HepG2 (cell line): ENCODE measurements around the gene ABHD17A. TPM values are rescaled to one million over a fixed set of nuclear protein-coding genes. Genes with fewer than 3 reads are reported as not detected.

Source experiments
- ATAC-seq: fragments of 200-7000 bp; cut with Tn5 transposase; 3 replicates; pipeline ENCODE4 v1.9.1; 2020; ENCODE audit warnings: mild to moderate bottlenecking, moderate library complexity
- BruUV-seq: library from RNA; stranded (reverse); fragments of 400-500 nt; replicated peaks from 2 replicates; lab custom pipeline; 2021; lab: Mats Ljungman, UMichigan
- CTCF ChIA-PET: fragments of 300-600 bp; formaldehyde crosslinking; extraction: SDS; loops from one replicate; lab custom pipeline; 2021; ENCODE audit warnings: low total read pairs, inconsistent platforms, low intra/inter-chr PET ratio; lab: Yijun Ruan, JAX
- POLR2A ChIA-PET: fragments of 350-600 bp; sonication (Branson Sonifier 250); formaldehyde crosslinking; loops from one replicate; lab custom pipeline; 2020; ENCODE audit warnings: antibody characterized with exemption, inconsistent platforms; lab: Yijun Ruan, JAX
- DNase-seq: peaks from one replicate; pipeline ENCODE4 v3.0.0-alpha.2; 2015; ENCODE audit warnings: low spot score
- FAIRE-seq: peaks from 3 replicates; lab custom pipeline; 2011; peaks lifted over from hg19 to GRCh38; lab: Jason Lieb, UNC
- H2AFZ ChIP-seq: one replicate; pipeline ENCODE4 v1.6.1; 2011; ENCODE audit warnings: low read length, inconsistent platforms
- H3K27ac ChIP-seq: fragments of 300-600 bp; 3 replicates; pipeline ENCODE4 v1.8.0; 2011; ENCODE audit warnings: mixed run types, mild to moderate bottlenecking, mixed read lengths, low read length, inconsistent platforms; ENCODE audit not compliant: insufficient read depth; ENCODE audit errors: extremely low read length
- H3K27me3 ChIP-seq, 2 experiments: fragments of 200-600 bp in 1 of 2; 2 replicates in 1 of 2; 3 replicates in 1 of 2; pipeline versions ENCODE4 v1.6.0 to v1.8.0; 2011; ENCODE audit warnings: low read length in 2 of 2, mild to moderate bottlenecking in 2 of 2, moderate library complexity in 2 of 2, inconsistent platforms in 1 of 2; ENCODE audit not compliant: insufficient read depth in 2 of 2, control insufficient read depth in 1 of 2
- H3K36me3 ChIP-seq, 2 experiments: fragments of 200-600 bp in 1 of 2; replicated peaks in 1 of 2; 2 replicates in 1 of 2; 3 replicates in 1 of 2; pipeline versions ENCODE4 v1.5.1 to v1.8.0; 2011; ENCODE audit warnings: low read length in 2 of 2, inconsistent platforms in 1 of 2; ENCODE audit not compliant: insufficient read depth in 2 of 2, control insufficient read depth in 1 of 2
- H3K4me1 ChIP-seq: 2 replicates; pipeline ENCODE4 v1.5.1; 2012; ENCODE audit warnings: low read length, inconsistent platforms; ENCODE audit not compliant: insufficient read depth
- H3K4me2 ChIP-seq: 2 replicates; pipeline ENCODE4 v1.6.0; 2011; ENCODE audit warnings: low read depth, low read length, inconsistent platforms
- H3K4me3 ChIP-seq, 3 experiments: fragments of 200-600 bp in 1 of 3; sonication (generic), shearing (Covaris generic) in 1 of 3; replicated peaks in 1 of 3; 2 replicates each; pipeline ENCODE4 v1.5.1; 2011 to 2016; ENCODE audit warnings: low read length in 3 of 3, inconsistent platforms in 2 of 3, low read depth in 2 of 3, mild to moderate bottlenecking in 2 of 3, control low read depth in 1 of 3, mixed read lengths in 1 of 3; ENCODE audit not compliant: insufficient read depth in 1 of 3
- H3K79me2 ChIP-seq: one replicate; pipeline ENCODE4 v1.6.1; 2011; ENCODE audit warnings: low read length, inconsistent platforms; ENCODE audit not compliant: insufficient read depth
- H3K9ac ChIP-seq: 2 replicates; pipeline ENCODE4 v1.6.0; 2011; ENCODE audit warnings: mild to moderate bottlenecking, low read depth, low read length, inconsistent platforms; ENCODE audit not compliant: insufficient read depth
- H3K9me3 ChIP-seq: 2 replicates; pipeline ENCODE4 v1.5.1; 2012; ENCODE audit warnings: mild to moderate bottlenecking, low read length
- H4K20me1 ChIP-seq: 2 replicates; pipeline ENCODE4 v1.6.0; 2011; ENCODE audit warnings: inconsistent platforms, mild to moderate bottlenecking, low read length, moderate library complexity; ENCODE audit not compliant: insufficient read depth
- HNF1B ChIP-seq: sonication (generic); formaldehyde crosslinking; IDR thresholded peaks from 2 replicates; pipeline ENCODE4 v1.5.1; 2020; ENCODE audit warnings: mild to moderate bottlenecking, moderate library complexity, missing genetic modification reagents
- PATZ1 ChIP-seq: sonication (generic); formaldehyde crosslinking; IDR thresholded peaks from 2 replicates; pipeline ENCODE4 v1.4.0; 2020; ENCODE audit warnings: missing genetic modification reagents
- SRY ChIP-seq: sonication (generic); formaldehyde crosslinking; IDR thresholded peaks from 2 replicates; pipeline ENCODE4 v1.8.0; 2022; ENCODE audit warnings: mild to moderate bottlenecking, missing genetic modification reagents
- TERF1 ChIP-seq: sonication (generic); formaldehyde crosslinking; IDR thresholded peaks from 2 replicates; pipeline ENCODE4 v1.8.0; 2022; ENCODE audit warnings: mild to moderate bottlenecking, missing genetic modification reagents, moderate library complexity
- ZBTB20 ChIP-seq: sonication (generic); formaldehyde crosslinking; IDR thresholded peaks from 2 replicates; pipeline ENCODE4 v1.8.1; 2023; ENCODE audit warnings: missing genetic modification reagents, low read depth, mild to moderate bottlenecking, borderline replicate concordance
- ZBTB7B ChIP-seq: sonication (generic); formaldehyde crosslinking; IDR thresholded peaks from 2 replicates; pipeline ENCODE4 v1.4.0; 2020; ENCODE audit warnings: missing genetic modification reagents
- ZC3H13 ChIP-seq: sonication (generic); formaldehyde crosslinking; IDR thresholded peaks from 2 replicates; pipeline ENCODE4 v1.8.1; 2023; ENCODE audit warnings: mild to moderate bottlenecking, missing genetic modification reagents, moderate library complexity
- ZNF501 ChIP-seq: sonication (generic); formaldehyde crosslinking; IDR thresholded peaks from 2 replicates; pipeline ENCODE4 v1.5.1; 2020; ENCODE audit warnings: mild to moderate bottlenecking, moderate library complexity, missing genetic modification reagents
- ZNF782 ChIP-seq: sonication (generic); formaldehyde crosslinking; IDR thresholded peaks from 2 replicates; pipeline ENCODE4 v1.4.0; 2020; ENCODE audit warnings: missing genetic modification reagents, mild to moderate bottlenecking, borderline replicate concordance
- WGBS: methylation state at CpG from one replicate; pipeline ENCODE4 v1.1.6; 2017; ENCODE audit warnings: low lambda C conversion rate; 5-methylcytosine and 5-hydroxymethylcytosine counted together
- in situ Hi-C: cut with HindIII; loops from 2 replicates; pipeline ENCODE4 v1.10.0; 2017; ENCODE audit warnings: low pct_unique_long_range_greater_than_20kb; ENCODE audit not compliant: extremely low pct_ligation_motif_present
- intact Hi-C: fragments of 100-400 bp; cut with micrococcal nuclease; formaldehyde crosslinking; loops from one replicate; pipeline ENCODE4 v1.10.0; 2022; ENCODE audit not compliant: unreplicated experiment
- polyA plus RNA-seq, 8 experiments: library from polyadenylated mRNA; depleted of rRNA in 3 of 8; stranded (reverse) in 7 of 8; unstranded in 1 of 8; fragments of >200 nt; fragmentation: Illumina TruSeq in 4 of 8; extraction: Trizol in 4 of 8; gene quantifications; 2 replicates each; pipeline versions ENCODE4 v1.2.1 to v1.2.3, GENCODE V29; 2011 to 2016; ENCODE audit warnings: low read depth in 4 of 8, missing spikeins in 1 of 8, mixed read lengths in 1 of 8; ENCODE audit not compliant: insufficient read depth in 1 of 8
- total RNA-seq, 5 experiments: library from RNA; depleted of rRNA; stranded (reverse); fragments of >200 nt; fragmentation: Illumina TruSeq; extraction: Trizol; gene quantifications; 2 replicates each; pipeline ENCODE4 v1.2.3, GENCODE V29; 2016; ENCODE audit warnings: low read depth in 1 of 5
- TF ChIP-seq, protein P1 (sequence below), 2 experiments: fragments of 450-650 bp in 1 of 2; sonication (generic) in 1 of 2; formaldehyde crosslinking; IDR thresholded peaks; 2 replicates each; pipeline versions ENCODE4 v1.5.0 to v1.8.0; 2020 to 2022; ENCODE audit warnings: mild to moderate bottlenecking in 1 of 2, missing genetic modification reagents in 1 of 2

The ABHD17A gene
- total and polyA plus RNA-seq, 2 of the 13 experiments (the other 11 are each of a cell fraction or from before 2014, with no cell fraction given): 27.7 to 40.8 TPM

DNA sequence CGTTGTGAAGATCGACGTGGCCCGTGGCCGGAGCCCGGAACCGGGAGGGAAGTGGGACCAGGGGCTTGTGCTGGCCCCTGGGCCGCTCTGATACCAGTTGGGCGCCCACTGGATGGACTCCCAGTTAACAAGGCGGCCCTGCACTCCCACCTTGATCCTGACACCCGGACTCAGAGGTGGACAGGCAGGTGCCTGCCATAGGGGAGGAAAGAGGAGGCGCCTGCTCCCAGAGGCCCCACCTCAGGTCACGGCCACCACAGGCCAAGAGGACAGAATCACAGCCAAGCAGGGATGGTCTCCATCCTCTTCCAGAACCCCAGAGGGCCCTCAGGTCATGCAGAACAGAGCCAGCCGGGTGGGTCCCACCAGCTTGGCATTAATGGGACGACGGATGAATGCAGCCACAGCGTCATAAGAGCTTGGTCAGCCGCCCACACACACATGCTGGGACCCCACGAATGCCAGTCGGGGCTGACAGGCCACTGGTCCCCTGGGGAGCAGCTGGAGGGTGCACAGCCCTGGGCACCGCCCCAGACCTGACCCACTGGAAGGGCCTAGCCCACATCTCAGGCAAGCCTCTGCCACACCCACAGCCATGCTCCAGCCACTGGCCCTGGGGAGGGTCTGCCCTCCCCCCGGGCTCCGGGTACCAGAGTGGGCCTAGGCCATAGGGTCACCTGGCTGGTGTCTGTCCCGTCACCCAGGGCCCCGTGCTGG lies 12.3 kb downstream of the ABHD17A start (continued):
- TF ChIP-seq SRY (CRISPR knock-in tag): no peak

- DNase-seq (no peak), ATAC-seq (peak; percentile 2; the same call in 2 of the 3 replicates), FAIRE-seq (no peak)
- H4K20me1 ChIP-seq: peaks cover 6% of the 10 kb centered on the region; the same call in 1 of the 2 replicates
- WGBS: 79% methylated on average over 2 of the region's 13 CpGs
- H3K36me3 ChIP-seq: peaks cover 0 to 2% of the 10 kb centered on the region in 2 experiments; a peak in 2 of 5 replicates
- peak overlapping the region; percentile 78 for H3K4me2 ChIP-seq
- in situ Hi-C loops: no loop called here
- peaks cover 83% of the 10 kb centered on the region for H3K4me1 ChIP-seq
- H3K9me3 ChIP-seq: no peaks in the 10 kb centered on the region
- no peaks in the 10 kb centered on the region for H3K27me3 ChIP-seq
- no TSS peak for BruUV-seq
- intact Hi-C loops: no loop called here
- H3K79me2 ChIP-seq: peaks cover 32% of the 10 kb centered on the region
- H2AFZ ChIP-seq: no peak overlapping the region
- H3K27ac ChIP-seq: peak overlapping the region; percentile 83
- peak overlapping the region in 1 of 3 experiments; percentile 19; a peak in 2 of 6 replicates for H3K4me3 ChIP-seq
- ChIA-PET CTCF (no interaction called here), POLR2A (interaction anchor here (0.7 to 1.4 kb wide), 2 partner anchors 26 to 31 kb away, joined by 4 to 6 read pairs; no protein-coding TSS in a partner anchor)
- peak; percentile 12; the same call in 1 of the 2 replicates for TF ChIP-seq PATZ1 (CRISPR knock-in tag)
- no peak for TF ChIP-seq ZNF782
- peak; percentile 7; the same call in 1 of the 2 replicates for TF ChIP-seq ZNF501 (CRISPR knock-in tag)
- no peak for TF ChIP-seq ZBTB20 (CRISPR knock-in tag)
- TF ChIP-seq ZBTB7B (CRISPR knock-in tag): peak; percentile 10; the same call in 1 of the 2 replicates
- TF ChIP-seq, protein P1, sequence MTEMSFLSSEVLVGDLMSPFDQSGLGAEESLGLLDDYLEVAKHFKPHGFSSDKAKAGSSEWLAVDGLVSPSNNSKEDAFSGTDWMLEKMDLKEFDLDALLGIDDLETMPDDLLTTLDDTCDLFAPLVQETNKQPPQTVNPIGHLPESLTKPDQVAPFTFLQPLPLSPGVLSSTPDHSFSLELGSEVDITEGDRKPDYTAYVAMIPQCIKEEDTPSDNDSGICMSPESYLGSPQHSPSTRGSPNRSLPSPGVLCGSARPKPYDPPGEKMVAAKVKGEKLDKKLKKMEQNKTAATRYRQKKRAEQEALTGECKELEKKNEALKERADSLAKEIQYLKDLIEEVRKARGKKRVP (CRISPR knock-in tag; IDR thresholded peaks at IDR 0.05): 0 out of 4 replicates have a peak, but pooled peaks of 1 of the 2 experiments have one; percentile 8
- TF ChIP-seq HNF1B (CRISPR knock-in tag): 0 out of 2 replicates have a peak, but pooled peaks have one; percentile 13
- TF ChIP-seq ZC3H13: peak; percentile 37; the same call in 1 of the 2 replicates
- TF ChIP-seq TERF1: no peak
- no peak overlapping the region for H3K9ac ChIP-seq
Observed at GRCh38 chr19:1871630-1872029, 13.7 kb downstream of the ABHD17A start.
